ENCODE results near the gene PRR3. TPM values are rescaled to one million over a fixed set of nuclear protein-coding genes. Genes with fewer than 3 reads are reported as not detected.

Gene PRR3
- total and polyA plus RNA-seq, 2 of the 13 experiments (the other 11 are each of a cell fraction or from before 2014, with no cell fraction given) = 14.6 to 21.2 TPM

GRCh38 chr6:30556066-30556905, 809 bp upstream of the PRR3 start, which contains the start of gene GNL1 (continued):
- TF ChIP-seq ARID3A (IDR thresholded peaks at IDR 0.05; ENCODE audit: low read depth, low read length) = peak; percentile 8; the same call in 1 of the 2 replicates
- peak; percentile 84 for TF ChIP-seq RBFOX2 (IDR thresholded peaks at IDR 0.05; ENCODE audit: low read depth, low read length)
- no peak for TF ChIP-seq SAFB2 (CRISPR knock-in tag; IDR thresholded peaks at IDR 0.05; ENCODE audit: borderline replicate concordance, low read depth)
- TF ChIP-seq ATRX (CRISPR knock-in tag; IDR thresholded peaks at IDR 0.05; ENCODE audit: borderline replicate concordance) = no peak
- TF ChIP-seq ZNF12 (CRISPR knock-in tag; IDR thresholded peaks at IDR 0.05) = 0 out of 2 replicates have a peak, but pooled peaks have one; percentile 8
- peak; percentile 97; the same call in 1 of the 2 replicates for TF ChIP-seq ZNF513 (CRISPR knock-in tag; conservative IDR thresholded peaks at IDR 0.05)
- no peak for TF ChIP-seq ZZZ3 (CRISPR knock-in tag; IDR thresholded peaks at IDR 0.05; ENCODE audit: borderline replicate concordance)
- peak; percentile 65 for TF ChIP-seq ZNF350 (CRISPR knock-in tag; IDR thresholded peaks at IDR 0.05; ENCODE audit: borderline replicate concordance, low read depth)
- no peak for TF ChIP-seq ZNF24 (IDR thresholded peaks at IDR 0.05)
- no peak for TF ChIP-seq ZNF550 (CRISPR knock-in tag; IDR thresholded peaks at IDR 0.05; ENCODE audit: borderline replicate concordance)
- TF ChIP-seq ZNF383 (CRISPR knock-in tag; IDR thresholded peaks at IDR 0.05; ENCODE audit: borderline replicate concordance) = peak; percentile 19; the same call in 1 of the 2 replicates
- TF ChIP-seq FLYWCH1 (CRISPR knock-in tag; IDR thresholded peaks at IDR 0.05) = no peak
- no peak for TF ChIP-seq ZNF503 (CRISPR knock-in tag; IDR thresholded peaks at IDR 0.05)
- no peak for TF ChIP-seq ZBTB37 (CRISPR knock-in tag; IDR thresholded peaks at IDR 0.05)
